GM18951 (cell line): ENCODE data around the gene CMTM2.

ENCODE experiments used
- POLR2A ChIP-seq: IDR thresholded peaks from 4 replicates; pipeline ENCODE4 v1.6.1; 2011; ENCODE audit warnings: mild to moderate bottlenecking; ENCODE audit not compliant: insufficient read length, insufficient read depth; ENCODE audit errors: extremely low read depth
- in situ Hi-C: fragments of 300-500 bp; cut with MboI; formaldehyde crosslinking; loops from one replicate; pipeline ENCODE4 v1.12.0; 2022; ENCODE audit warnings: low sequenced_read_pairs, mixed read lengths, inconsistent platforms; ENCODE audit not compliant: unreplicated experiment

Gene CMTM2

DNA sequence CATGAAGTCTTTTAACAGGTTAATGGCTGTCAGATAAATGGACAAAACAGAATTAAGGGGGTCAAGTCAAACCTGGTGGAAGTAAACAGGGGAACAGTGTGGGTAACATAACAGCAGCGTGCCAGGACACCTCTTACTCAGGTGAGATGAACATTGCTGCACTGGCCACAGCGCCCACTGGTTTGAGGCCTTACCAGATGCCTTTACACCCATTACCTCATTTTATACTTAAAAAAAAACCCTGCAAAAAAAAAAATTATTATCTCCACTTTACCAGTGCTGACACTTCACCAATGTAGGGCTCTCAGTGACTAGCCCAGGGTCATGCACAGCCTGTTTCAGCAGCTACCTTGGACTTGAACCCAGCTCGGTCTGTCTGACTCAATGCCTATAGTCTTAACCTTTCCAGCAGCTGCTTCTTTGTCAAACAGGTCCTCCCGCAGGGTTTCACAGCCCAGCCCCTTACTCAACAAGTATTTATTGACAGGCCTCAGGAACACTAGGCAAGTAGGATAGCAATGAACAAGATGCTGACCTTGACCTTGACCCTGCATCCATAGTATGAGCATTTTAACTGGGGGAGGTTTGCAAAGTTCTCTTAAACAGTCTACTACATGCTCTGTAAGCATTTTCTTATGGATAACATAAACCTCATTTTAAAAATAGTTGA is 55.4 kb downstream of the CMTM2 start:
- no peak for TF ChIP-seq POLR2A
- in situ Hi-C loops: no loop called here

- no peak for TF ChIP-seq POLR2A
- in situ Hi-C loops: no loop called here
Observed at GRCh38 chr16:66635406-66635805, 56.1 kb downstream of the CMTM2 start.

- no peak for TF ChIP-seq POLR2A
- in situ Hi-C loops: no loop called here
Observed at GRCh38 chr16:66636199-66636598, 56.9 kb downstream of the CMTM2 start.

DNA sequence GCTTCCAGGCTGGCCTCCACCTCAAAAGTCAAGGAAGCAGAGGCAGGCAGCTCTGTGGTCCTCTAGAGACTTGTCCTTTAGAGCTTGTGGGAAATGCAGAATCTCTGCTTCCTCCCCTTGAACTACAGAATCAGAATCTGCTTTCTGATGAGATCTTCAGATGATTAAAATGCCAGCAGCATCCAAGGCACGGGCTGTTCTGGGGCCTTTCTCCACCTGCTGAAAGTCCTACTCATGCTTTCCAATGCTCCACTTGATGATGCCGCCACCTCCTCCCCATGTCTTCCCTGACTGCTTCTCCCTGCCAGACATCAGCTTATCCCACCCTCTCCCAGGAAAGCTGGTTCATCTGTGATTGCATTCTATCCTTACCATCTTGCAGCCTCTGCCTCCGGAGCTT is 58.5 kb downstream of the CMTM2 start:
- in situ Hi-C loops: no loop called here
- no peak for TF ChIP-seq POLR2A
